NCI-H1436 treated with DMSO at 0.1 percent for 48 hours (cell line): Measurements from ENCODE around the gene FCGR3A.
"Not testable (repeated sequence)": the region's sequence is repeated elsewhere in the genome, so short reads cannot be mapped to it uniquely, and the experiment has no call there.

Experiments used
- DNase-seq: peaks from one replicate; lab custom pipeline; 2025; lab: John Stamatoyannopoulos, UW

The FCGR3A gene

DNA sequence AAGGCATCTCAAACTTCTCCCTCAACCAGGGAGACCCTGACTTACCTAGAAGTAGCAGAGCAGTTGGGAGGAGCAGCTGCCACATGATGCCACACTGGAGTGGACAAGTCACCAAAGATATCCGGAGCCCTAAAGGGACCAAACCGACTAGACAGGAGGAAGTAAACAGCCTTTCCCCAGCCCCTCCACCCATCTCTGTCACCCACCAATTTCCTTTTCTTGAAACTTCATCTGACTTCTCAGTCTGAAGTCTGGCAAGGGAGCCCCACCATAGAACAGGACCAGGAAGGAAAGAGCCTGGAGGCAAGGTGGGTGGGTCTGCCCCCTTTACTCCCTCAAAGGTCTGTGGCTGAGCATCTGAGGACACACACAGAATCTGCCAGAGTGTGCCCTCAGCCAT is at the start of gene FCGR3A:
TSS of gene FCGR3A (minus strand) at position 167 of the 400 bp plus-strand sequence. CDS start at position 85, 82 bp downstream.
- no peak for DNase-seq

DNA sequence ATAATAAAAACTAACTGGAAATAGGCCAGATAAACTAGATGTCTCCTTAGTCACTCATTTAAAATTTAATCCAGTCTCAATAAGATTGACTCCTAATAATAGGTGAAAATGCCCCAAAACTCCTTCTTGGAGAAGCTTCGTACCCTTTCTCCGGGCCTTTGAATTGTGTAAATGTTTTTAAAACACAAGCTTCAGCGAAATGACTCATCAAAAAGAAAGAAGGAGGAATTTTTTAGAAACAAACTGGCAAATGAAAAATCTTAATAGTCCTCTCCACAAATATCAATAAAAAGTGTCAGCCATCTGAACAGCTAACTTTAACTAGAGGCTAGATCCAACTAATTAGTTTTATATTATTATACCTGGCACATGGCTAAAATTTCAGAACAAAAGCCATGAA is 47.5 kb upstream of the FCGR3A start:
- not testable (repeated sequence) for DNase-seq

DNA sequence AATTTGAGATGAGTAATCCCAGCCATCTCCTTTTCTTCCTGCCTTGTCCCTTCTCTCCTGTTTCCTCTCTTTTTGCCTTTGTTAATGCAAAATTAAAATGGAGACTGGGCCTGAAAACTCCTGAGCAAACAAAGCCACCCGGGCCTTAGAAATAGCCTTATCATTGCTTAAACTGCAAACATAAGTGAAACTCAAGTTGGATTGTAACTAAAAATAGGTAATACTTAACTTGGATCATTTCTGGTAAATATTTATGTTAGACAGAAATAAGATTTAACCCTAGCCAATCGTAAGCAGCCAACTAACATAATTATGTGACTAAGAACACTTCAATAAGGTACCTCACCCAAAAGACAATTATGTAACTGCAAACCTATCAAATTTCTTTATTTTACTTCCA is 46.0 kb upstream of the FCGR3A start:
- DNase-seq: not testable (repeated sequence)

DNA sequence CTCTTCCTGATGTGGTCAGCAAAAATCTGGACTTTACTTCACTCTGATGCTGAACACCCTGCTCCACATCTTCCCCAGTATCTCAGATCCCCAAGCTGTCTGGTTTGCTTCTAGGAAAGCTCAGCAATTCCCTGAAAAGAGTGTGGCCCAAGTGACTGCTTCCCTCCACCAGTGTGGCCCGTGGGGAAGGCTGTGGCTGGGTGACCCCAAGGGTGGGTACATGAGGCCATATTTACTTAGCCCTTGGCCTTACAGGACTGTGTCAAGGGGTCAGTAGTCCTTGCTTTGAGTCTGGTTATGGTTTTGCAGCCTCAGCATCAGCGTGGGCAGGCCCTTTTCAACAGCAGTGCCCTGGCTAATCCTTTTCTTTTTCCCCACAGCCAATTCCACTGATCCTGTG is 45.6 kb upstream of the FCGR3A start:
- DNase-seq: not testable (repeated sequence)

DNA sequence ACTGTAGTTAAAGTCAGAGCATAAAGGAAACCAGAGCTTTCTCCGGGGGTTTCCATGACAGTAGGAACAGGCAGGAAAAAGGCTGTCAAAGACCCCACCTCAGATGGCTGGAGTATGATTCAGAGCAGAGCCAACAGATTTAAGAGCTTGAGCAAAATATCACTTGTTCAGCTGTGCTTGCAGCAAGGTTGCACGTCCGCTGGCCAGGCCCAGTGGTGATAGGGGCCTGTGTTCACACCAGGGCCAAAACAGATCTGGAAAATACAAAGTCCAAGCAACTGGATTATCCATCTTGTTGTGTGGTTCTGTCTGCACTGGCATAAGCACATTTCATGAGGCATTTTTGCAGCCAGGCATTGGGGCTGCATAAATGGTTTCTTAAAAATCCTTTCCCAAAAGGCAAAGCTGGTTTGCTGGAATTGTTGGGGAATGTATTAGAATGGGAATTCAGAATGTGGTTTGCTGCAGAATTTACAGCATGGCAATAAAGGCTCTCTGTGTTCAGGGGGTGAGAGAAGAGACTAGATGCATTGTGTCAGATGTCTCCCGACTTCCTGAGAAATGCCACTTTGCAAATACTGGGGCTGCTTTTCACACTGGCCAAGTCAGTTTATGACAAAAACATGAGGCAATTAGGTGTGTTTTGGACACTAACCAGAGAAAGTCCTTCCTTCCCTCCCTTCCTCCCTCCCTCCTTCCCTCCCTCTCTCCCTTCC is 44.8 kb upstream of the FCGR3A start:
- not testable (repeated sequence) for DNase-seq

DNA sequence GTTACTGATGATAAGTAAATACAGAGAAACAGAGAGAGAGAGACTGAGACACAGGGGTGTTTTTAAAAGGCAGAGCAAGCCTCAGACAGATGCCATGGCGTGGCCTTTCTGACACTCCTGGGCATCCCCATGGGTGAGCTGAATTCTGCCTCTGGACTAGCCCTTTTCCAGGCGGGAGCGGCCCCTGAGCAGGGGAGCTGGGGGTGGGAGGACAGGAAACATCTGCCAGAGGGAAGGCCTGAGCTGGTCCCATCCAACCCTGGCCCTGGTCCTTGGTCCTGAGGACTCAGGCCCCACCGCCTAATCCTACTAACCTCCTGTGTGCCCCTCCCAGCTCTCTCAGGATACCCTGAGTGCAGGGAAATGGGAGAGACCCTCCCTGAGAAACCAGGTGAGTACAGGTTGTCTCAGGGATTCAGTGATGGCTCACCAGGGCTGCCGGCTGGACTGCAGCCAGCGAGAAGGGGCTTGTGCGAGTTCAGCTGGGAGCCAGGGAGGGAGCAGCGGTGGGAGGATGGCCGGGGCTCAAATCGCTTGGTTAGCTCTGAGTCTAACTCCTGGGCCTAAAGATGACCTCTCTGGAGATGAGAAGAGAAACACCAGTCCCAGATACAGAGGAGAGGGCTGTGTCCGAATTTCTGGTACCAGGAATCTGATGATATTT is 43.6 kb upstream of the FCGR3A start:
- DNase-seq: not testable (repeated sequence)

DNA sequence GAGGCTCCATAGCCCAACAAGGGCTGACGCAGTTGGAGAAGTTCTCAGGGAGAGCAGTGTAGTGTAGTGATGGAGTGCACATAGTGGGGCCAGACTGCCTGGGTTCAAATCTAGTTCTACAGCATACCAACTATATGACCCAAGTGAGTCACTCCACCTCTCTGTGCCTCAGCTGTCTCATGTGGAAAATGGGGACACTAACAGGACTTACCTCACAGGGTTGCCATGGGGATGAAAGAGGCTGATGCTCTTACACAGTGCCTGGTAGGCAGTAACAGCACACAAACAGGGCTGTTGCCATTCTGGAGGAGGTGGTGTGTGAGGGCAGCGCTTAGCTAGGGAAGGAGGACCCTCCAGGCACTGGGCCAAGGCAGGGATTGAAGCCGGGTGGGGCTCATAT is 43.0 kb upstream of the FCGR3A start:
- not testable (repeated sequence) for DNase-seq

DNA sequence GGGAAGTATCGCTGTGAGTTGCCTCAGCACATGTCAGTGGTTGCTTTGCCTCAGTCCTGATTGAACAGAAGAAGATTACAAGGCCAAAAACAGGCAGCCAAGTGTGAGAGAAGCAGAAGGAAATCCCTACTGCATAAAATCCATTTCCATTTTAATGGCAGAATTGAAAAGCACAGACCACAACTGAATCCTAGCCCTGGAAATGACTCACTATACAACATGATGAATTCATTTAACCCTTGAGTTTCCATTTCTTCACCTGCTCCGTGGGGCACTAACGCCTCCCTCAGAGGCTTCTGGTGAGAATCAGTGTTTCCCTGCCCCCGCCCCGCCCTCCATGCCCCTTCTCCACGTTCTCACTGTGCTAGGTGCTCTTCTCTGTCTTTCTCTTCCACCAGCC is 40.3 kb upstream of the FCGR3A start:
- not testable (repeated sequence) for DNase-seq

DNA sequence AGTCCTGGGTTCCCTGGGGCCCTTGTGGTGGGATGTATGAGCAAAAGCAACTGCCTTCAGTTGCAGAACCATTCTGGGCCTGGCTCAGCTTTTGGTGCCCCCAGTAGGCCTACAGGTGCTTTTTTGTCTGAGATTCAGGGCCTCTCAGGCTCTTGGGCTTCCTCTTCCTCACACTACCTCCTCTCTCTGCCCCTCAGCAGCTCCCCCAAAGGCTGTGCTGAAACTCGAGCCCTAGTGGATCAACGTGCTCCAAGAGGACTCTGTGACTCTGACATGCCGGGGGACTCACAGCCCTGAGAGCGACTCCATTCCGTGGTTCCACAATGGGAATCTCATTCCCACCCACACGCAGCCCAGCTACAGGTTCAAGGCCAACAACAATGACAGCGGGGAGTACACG is 39.7 kb upstream of the FCGR3A start:
- DNase-seq: not testable (repeated sequence)

DNA sequence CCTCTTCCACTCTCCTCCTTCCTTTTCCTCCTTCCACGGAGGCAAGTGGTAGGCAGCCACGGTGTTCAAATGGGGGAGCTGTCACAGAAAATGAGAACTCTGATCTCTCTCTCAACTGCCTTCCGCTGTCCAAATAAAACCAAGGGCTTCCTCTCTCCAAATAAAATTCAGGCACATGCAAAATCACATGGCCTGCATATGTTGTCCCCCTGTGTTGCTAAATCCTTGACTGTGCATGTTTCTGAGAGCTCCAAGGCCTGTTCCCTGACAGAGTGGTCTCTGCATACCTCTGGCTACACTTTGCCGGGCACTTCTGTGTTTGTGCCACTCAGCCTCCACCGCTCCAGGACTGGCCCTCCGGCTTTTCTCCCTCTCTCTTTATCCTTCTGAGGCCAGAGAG is 39.0 kb upstream of the FCGR3A start:
- not testable (repeated sequence) for DNase-seq

DNA sequence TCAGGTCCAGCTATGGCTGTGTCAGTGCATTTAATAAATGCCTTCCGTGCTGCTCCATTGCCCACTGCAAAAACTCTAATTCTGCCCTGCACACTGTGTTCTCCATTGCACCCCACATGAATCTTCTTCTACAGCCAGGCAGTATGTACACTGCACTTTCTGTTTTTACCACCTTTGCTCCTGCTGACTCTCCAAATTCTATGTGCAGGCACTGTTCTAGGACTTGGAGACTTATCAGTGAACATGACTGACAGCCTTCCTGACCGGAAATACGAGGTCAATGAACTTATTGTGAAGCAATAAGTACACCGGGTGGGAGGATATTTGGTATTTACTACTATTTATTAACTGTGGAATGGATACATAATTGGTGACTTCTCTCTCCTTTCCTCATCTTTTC is 33.3 kb upstream of the FCGR3A start:
- not testable (repeated sequence) for DNase-seq

DNA sequence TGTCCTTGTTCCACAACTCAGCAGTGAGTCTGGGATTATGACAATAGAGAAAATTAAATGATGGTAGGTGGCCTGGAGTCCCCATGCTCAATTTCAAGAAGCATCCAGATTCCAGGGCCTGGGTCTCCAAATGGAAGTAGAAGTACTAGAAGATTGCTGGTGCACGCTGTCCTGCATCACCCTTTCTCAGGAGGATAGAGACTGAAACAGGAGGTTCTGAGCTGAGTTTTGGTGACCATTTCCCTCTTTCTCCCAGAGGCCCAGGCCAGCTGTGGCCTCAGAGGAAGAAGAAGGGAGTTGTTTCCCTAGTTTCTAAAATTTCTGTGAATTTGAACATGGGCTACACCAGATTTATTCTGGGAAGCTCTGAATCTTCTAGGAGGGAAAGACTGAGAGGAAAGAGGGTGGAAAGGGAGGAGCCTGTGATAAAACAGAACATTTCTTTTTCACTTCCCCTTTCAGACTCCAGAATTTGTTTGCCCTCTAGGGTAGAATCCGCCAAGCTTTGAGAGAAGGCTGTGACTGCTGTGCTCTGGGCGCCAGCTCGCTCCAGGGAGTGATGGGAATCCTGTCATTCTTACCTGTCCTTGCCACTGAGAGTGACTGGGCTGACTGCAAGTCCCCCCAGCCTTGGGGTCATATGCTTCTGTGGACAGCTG is 31.4 kb upstream of the FCGR3A start:
- DNase-seq: not testable (repeated sequence)

DNA sequence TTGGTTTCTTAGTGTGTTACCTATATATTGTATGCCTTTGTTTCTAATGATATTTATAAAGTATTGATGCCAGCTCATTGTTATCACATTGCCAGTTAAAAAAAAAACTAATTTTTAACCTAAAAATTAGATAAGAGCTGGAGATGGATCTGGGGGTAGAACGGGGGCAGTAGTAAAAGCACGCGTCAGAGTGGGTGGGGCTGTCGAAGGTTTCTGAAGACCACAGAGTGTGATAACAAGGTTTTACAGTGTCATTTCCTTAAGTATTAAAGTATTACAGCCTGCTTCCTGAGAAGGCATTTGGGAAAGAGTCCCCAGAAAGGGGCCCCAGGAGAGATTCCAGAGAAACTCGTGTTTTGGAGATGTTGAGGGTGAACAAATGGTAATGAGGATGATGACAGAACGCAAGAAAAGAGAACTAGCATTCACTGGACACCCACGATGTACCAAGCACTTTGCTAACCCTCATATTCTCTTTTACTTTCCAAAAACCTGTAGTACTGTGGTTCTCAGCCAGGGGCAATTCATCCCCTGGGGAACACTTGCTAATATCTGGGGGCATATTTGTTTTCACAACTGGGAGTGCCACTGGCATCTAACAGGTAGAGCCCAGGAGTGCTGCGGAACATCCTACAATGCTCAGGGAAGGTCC is 30.4 kb upstream of the FCGR3A start:
- DNase-seq: not testable (repeated sequence)

DNA sequence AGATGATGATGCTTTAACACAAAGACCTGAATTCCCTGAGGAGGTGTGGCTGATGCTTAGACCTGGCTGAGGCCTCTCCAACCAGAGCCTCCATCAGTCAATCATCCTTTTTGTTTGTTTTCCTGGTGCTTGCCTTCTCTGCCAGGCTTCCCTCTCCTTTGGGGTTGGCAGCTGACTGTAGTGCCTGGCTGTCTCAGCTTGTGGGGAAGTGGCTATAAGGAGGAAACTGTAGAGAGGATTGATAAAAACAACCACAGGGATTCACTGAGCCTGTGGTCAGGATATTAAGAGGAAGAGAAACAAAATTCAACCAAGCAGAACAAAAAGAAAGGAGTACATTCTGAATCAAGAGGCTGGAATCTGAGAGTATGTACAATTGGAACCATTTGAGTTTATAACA is 27.1 kb upstream of the FCGR3A start:
- not testable (repeated sequence) for DNase-seq

DNA sequence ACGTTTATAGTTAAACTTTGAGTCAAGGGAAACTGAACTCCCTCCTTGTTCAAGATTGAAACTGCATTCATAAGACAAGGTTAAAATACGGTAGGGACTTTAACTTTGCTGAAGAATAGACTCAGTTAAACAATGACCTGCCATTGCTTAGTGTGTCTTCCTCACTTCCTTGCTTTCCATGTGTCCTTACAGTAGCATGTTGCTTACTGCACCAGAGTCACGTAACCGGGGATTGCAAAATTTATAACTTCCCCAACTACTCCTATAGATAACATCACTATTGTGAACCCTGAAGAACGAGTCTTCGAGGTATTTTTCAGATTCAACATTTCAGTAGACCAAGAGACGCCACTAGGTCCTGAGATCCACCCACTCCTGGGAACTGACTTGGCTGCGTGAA is 22.1 kb upstream of the FCGR3A start:
- DNase-seq: not testable (repeated sequence)

DNA sequence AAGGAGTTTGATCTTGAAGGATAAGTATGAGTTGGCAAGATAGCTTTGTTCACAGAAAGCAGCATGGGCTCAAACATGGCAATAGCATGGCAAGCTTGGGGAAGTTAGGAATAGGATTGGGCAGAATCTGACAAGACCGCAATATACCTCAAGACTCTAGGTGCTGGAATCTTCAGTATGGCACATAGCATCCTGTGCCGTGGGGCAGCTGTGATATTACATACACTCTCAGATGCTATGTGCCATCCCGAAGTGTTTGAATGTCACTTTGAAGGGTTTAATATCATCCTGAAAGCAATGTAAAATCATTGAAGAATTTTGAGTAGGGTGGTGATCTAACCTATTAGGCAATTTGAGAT is 17.0 kb upstream of the FCGR3A start:
- not testable (repeated sequence) for DNase-seq

DNA sequence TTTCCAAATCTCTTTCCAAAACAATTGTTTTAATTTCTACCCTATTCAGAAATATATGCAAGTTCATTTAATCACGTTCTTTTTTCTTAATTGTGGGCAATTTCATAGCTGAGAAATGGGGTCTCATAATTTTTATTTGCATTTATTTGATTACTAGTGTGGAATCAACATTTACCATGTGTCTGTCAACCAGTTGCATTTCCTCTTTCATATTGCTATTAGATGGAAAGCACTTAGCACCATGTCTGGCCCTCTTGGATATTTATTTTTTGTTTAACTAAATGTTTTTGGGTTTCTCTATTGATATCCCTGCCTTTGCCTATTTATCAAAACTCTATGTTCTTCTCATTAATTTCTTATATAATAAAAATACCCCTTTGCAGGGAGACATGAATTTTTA is 13.9 kb upstream of the FCGR3A start:
- not testable (repeated sequence) for DNase-seq

DNA sequence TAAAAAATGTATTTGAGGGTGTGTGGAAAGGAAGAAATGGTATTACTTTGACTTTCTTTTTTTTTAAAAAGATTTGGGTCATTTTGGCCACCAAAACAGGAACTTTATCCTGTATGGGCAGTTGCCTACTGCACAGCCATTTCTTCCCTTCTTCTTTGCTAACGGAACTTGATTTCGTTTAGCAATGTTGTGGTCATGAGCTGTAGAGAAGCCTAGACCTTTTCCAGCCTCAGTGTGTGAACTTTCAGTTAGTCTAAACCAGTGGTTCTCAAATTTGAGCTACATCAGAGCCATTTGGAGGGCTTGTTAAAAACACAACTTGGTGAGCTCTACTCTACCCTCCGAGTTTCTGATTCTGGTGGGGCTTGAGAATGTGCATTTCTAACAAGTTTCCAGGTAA is 12.8 kb upstream of the FCGR3A start:
- DNase-seq: not testable (repeated sequence)

DNA sequence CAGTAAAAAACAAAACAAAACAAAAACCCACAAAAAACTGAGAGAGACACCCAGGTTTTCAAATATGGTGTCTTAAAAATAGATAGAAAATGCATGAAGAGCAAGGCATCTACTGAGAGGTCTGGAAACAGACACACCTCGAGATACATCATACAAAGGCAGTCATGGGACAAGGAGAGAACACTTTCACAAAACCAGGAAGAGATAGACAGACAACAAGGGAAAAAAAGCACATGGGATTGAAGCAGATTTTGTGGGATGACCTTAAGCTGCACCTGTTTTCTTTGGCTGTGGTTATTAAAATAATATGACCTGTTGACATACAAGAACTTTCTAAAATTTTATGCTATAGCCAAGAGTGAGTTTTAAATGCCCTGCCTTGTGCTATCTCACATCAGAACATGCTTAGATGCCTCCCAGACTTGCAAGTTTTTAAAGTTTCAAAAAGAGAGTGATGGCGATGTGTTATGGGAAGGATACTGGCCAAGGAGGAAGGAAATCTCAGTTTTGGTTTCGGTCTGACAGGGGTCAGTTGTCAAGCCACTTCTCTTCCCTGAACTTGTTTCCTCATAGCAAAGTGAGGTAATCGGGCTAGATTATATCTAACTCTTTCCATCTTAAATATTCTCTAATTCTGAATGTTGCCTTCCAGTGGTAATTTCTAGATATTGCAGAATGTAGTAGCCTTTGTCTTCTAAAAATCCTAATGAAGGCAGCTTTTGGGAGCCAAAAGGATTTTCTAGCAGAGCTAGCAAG is 11.5 kb upstream of the FCGR3A start:
- DNase-seq: not testable (repeated sequence)

DNA sequence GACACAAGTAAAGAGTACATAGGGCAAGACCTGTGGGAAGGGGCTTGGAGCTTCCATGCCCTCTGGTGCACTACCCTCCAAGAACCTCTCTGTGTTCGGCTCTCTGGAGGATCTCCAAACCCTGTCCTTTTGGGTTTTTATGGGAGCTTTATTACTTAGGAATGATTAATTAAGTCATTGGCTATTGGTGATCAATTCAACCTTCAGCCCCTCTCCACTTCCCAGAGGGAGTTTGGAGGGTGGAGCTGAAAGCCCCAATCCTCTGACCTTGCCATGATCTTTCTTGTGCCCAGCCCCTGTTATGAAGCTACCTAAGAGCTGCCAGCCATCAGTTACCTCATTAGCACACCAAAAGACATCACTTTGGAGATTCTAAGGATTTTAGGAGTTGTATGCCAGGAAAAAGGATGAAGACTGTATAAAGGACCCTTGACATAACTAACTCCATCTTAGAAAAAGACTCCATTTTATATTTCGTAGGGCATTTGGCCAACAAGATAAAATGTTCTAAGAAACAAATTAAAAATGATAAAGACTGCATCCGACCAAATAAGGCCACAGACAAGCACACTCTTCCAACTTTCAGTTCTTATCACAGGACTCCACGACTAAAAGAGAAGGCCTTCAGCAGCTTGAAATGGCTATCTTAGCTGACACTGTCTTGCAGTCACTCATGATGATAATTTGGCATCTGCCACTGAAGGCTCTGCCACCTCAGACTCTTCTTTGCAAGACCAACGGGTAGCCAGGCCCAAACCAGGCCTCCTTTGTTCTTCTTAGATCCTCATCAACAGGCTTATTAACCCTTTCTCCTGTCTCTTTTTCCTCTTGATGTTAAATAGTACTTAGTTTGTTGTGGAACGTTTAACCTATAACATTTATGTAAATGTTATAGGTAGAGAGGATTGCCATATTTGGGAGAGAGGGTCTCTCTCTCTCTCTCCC is 8.2 kb upstream of the FCGR3A start:
- not testable (repeated sequence) for DNase-seq

DNA sequence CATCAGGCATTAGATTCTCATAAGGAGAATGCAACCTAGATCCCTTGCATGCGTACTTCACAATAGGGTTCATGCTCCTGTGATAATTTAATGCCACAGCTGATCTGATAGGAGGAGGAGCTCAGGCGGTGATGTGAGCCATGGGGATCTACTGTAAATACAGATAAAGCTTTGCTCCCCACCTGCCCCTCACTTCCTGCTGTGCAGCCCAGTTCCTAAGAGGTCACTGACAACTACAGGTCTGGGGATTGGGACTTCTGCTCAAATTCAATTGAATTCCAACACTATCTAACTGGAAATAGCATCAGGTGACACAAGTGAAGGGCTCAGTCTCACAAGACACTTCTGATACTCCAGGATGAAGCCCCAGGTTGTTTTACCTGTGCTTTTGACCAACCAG is 7.4 kb upstream of the FCGR3A start:
- DNase-seq: not testable (repeated sequence)
